GM23248 (cell line): ENCODE data around the gene ARL14.

Experiments used
- EZH2 ChIP-seq: fragments of 200-600 bp; sonication (generic); IDR thresholded peaks from 2 replicates; pipeline ENCODE4 v1.6.1; 2018; ENCODE audit warnings: antibody characterized with exemption, mild to moderate bottlenecking; ENCODE audit not compliant: insufficient read depth, poor library complexity, severe bottlenecking
- EZH2phosphoT487 ChIP-seq: fragments of 200-600 bp; sonication (generic); IDR thresholded peaks from 2 replicates; pipeline ENCODE4 v1.6.1; 2018; ENCODE audit warnings: antibody characterized with exemption, moderate library complexity, mild to moderate bottlenecking, low read depth; ENCODE audit not compliant: insufficient read depth

GRCh38 chr3:160695915-160696327, 19.0 kb downstream of the ARL14 start:
- no peak for TF ChIP-seq EZH2
- TF ChIP-seq EZH2phosphoT487 = no peak
